ENCODE measurements around the gene EPHA6. TPM values are rescaled to one million over a fixed set of nuclear protein-coding genes. Genes with fewer than 3 reads are reported as not detected.

EPHA6 gene
- total RNA-seq, 1 donor from 2014 or later = 16.5 TPM

DNA sequence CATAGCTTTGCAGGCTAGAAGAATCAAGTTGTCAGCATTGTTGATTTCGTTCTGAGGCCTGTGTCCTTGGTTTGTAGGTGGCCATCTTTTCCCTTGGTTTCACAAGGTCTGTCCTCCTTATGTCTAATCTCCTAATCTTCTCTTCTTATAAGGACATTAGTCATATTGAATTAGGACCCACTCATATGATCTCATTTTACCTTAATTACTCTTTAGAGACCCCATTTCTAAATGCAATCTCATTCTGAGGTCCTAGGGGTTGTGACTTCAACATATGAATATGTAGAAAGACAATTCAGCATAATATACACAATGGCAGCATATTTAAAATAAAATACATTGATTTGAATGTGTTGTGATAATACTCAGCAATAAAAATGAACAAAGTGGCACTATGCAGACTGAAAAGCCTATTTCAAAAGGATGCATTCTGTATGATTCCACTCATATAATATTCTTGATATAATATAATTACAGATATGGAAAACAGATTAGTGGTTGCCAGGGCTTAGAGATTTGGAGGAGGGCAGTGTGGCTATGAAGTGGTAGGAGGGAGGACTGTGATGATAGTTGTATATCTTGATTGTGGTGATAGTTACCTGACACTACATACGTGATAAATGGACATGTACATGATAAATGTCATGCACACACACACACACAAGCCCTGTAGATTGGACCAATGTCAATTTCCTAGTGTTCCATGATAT is 431.0 kb downstream of the EPHA6 start:
- Mint-ChIP-seq H3K4me3 (ENCODE audit: low read depth) (no peak overlapping the region), H3K27me3 (no peaks in the 10 kb centered on the region), H3K4me1 (ENCODE audit: low read depth) (peaks cover 7% of the 10 kb centered on the region), H3K36me3 (ENCODE audit: insufficient read depth) (no peaks in the 10 kb centered on the region), H3K27ac (no peak overlapping the region), H3K9me3 (ENCODE audit: low read depth) (no peaks in the 10 kb centered on the region)
- TF ChIP-seq, protein P1, sequence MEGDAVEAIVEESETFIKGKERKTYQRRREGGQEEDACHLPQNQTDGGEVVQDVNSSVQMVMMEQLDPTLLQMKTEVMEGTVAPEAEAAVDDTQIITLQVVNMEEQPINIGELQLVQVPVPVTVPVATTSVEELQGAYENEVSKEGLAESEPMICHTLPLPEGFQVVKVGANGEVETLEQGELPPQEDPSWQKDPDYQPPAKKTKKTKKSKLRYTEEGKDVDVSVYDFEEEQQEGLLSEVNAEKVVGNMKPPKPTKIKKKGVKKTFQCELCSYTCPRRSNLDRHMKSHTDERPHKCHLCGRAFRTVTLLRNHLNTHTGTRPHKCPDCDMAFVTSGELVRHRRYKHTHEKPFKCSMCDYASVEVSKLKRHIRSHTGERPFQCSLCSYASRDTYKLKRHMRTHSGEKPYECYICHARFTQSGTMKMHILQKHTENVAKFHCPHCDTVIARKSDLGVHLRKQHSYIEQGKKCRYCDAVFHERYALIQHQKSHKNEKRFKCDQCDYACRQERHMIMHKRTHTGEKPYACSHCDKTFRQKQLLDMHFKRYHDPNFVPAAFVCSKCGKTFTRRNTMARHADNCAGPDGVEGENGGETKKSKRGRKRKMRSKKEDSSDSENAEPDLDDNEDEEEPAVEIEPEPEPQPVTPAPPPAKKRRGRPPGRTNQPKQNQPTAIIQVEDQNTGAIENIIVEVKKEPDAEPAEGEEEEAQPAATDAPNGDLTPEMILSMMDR (IDR thresholded peaks at IDR 0.05; ENCODE audit: unreplicated experiment) = no peak
- no peak for DNase-seq (ENCODE audit: low spot score, unreplicated experiment)

DNA sequence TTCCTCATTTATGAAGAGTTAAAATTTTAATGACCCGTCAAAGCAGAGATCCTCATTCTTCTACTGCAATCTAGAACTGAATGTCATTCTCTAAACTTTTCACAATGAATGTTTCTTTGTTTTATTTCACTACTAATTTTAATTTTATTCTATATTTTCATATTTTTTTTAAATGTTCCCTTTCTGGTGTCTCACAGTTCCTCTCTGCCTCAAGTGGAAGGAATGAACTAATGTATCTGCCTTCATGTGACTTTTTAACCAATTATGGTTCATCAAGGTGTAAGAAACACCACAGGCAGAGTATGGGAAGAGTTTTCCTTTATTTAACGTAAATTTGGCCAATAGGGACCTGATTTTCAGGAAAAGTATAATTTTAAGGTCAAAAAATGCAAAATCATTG is 441.7 kb downstream of the EPHA6 start:
- H3K4me1 Mint-ChIP-seq (ENCODE audit: low read depth) = peaks cover 10% of the 10 kb centered on the region
- TF ChIP-seq, protein P1 (IDR thresholded peaks at IDR 0.05; ENCODE audit: unreplicated experiment) = peak; percentile 46
- H3K9me3 Mint-ChIP-seq (ENCODE audit: low read depth) = no peaks in the 10 kb centered on the region
- no peak overlapping the region for H3K4me3 Mint-ChIP-seq (ENCODE audit: low read depth)
- DNase-seq (ENCODE audit: low spot score, unreplicated experiment) = no peak
- no peaks in the 10 kb centered on the region for H3K27me3 Mint-ChIP-seq
- H3K27ac Mint-ChIP-seq = no peak overlapping the region
- H3K36me3 Mint-ChIP-seq (ENCODE audit: insufficient read depth) = no peaks in the 10 kb centered on the region

DNA sequence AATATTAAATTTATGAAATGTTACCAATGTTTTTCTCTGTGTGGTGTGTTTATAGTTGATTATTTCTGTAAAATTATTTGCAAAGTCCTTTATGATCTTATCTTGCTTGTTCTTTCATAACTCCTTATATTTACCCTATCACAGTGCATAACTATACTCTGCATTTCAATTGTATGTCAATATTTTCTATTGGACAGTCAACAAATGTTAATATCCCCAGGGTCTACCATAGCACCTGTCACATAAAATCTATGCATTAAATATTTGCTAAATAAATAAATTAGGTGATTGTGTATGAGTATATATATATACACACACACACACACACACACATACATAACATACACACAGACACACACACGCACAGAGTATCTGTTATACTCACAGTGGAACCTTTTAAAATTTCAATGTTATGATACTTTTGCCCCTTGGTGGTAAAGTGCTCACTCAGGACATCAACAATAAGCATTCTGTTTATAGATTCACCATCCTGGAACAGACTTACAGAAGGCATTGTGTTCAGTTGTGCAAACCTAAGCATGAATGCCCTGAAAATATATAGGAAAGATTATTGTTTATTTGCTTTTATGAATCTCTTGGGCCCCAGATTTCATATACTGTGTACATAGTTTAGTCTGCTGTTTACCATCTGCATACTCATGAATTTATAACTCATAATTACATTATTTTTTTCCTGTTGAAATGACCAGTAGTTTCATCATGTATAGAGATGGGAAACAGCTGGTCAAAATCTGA is 443.7 kb downstream of the EPHA6 start:
- Mint-ChIP-seq H3K4me3 (ENCODE audit: low read depth) (no peak overlapping the region), H3K27ac (no peak overlapping the region), H3K36me3 (ENCODE audit: insufficient read depth) (no peaks in the 10 kb centered on the region), H3K4me1 (ENCODE audit: low read depth) (peaks cover 7% of the 10 kb centered on the region), H3K27me3 (no peaks in the 10 kb centered on the region), H3K9me3 (ENCODE audit: low read depth) (no peaks in the 10 kb centered on the region)
- TF ChIP-seq, protein P1 (IDR thresholded peaks at IDR 0.05; ENCODE audit: unreplicated experiment) = no peak
- no peak for DNase-seq (ENCODE audit: low spot score, unreplicated experiment)

DNA sequence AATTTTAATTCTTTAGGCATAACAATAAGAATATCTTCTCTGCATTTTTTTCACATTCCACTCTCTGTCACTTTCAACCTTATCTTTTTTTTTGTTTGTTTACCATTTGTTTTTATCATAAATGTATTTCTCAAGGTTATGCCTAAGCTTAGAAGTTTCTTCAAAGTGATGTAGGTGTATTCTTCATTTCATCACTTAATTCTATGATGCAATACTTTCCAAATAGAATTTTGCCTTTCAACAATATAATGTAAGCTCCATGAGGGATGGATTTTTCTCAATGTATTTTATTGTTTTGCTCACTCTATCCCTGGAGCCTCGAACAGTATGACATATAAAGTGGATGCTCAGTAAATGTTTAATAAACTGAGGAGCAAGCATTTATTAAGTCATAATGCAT is 444.9 kb downstream of the EPHA6 start:
- Mint-ChIP-seq H3K4me3 (ENCODE audit: low read depth) (no peak overlapping the region), H3K27me3 (no peaks in the 10 kb centered on the region), H3K9me3 (ENCODE audit: low read depth) (no peaks in the 10 kb centered on the region), H3K4me1 (ENCODE audit: low read depth) (peaks cover 7% of the 10 kb centered on the region), H3K27ac (no peak overlapping the region), H3K36me3 (ENCODE audit: insufficient read depth) (no peaks in the 10 kb centered on the region)
- no peak for DNase-seq (ENCODE audit: low spot score, unreplicated experiment)
- TF ChIP-seq, protein P1 (IDR thresholded peaks at IDR 0.05; ENCODE audit: unreplicated experiment) = no peak

DNA sequence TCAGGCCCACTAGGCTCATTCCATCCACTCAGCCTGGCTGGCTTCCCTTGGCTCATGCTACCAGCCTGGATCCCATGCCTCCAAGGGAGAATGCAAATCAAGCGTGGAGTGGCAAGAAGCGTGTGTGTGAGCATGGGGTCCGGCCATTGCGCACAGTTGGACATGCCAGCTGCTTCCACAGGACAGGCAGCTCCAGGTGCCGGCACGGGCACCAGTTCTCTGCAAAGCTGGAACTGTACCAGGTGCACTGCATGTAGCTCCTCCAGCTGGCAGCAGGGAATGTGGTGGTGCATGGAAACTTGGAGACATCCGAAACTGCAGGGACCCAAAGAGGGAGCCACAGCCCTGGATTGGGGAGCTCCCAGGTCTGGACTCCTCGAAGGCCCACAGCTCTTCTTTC is 449.8 kb downstream of the EPHA6 start:
- H3K9me3 Mint-ChIP-seq (ENCODE audit: low read depth) = no peaks in the 10 kb centered on the region
- no peak overlapping the region for H3K27ac Mint-ChIP-seq
- TF ChIP-seq, protein P1 (IDR thresholded peaks at IDR 0.05; ENCODE audit: unreplicated experiment) = no peak
- no peak for DNase-seq (ENCODE audit: low spot score, unreplicated experiment)
- no peaks in the 10 kb centered on the region for H3K36me3 Mint-ChIP-seq (ENCODE audit: insufficient read depth)
- no peak overlapping the region for H3K4me3 Mint-ChIP-seq (ENCODE audit: low read depth)
- peaks cover 8% of the 10 kb centered on the region for H3K4me1 Mint-ChIP-seq (ENCODE audit: low read depth)
- no peaks in the 10 kb centered on the region for H3K27me3 Mint-ChIP-seq

Data from progenitor cell of endocrine pancreas (in vitro differentiated cells).